ACC112 (cell line): ENCODE results near the gene CASQ2.

ENCODE experiments used
- H2AFZ ChIP-seq: fragments of 200-600 bp; sonication (generic); one replicate; pipeline ENCODE4 v1.6.0; 2017; ENCODE audit warnings: antibody characterized with exemption, low read length; ENCODE audit not compliant: unreplicated experiment
- H3K27ac ChIP-seq: fragments of 200-600 bp; sonication (generic); 2 replicates; pipeline ENCODE4 v1.5.1; 2014; ENCODE audit warnings: low read depth, mild to moderate bottlenecking, antibody characterized with exemption, low read length, moderate library complexity
- H3K27me3 ChIP-seq: fragments of 200-600 bp; sonication (generic); 2 replicates; pipeline ENCODE4 v1.6.1; 2014; ENCODE audit warnings: mild to moderate bottlenecking, antibody characterized with exemption, low read length, moderate library complexity, mixed read lengths; ENCODE audit not compliant: insufficient read depth
- H3K36me3 ChIP-seq: fragments of 200-600 bp; sonication (generic); 2 replicates; pipeline ENCODE4 v1.6.1; 2016; ENCODE audit warnings: mild to moderate bottlenecking, antibody characterized with exemption, low read length, moderate library complexity, mixed read lengths; ENCODE audit not compliant: insufficient read depth
- H3K4me1 ChIP-seq: fragments of 200-600 bp; sonication (generic); one replicate; pipeline ENCODE4 v1.6.1; 2016; ENCODE audit warnings: low read length, mixed read lengths; ENCODE audit not compliant: insufficient read depth, unreplicated experiment, control insufficient read depth
- H3K4me3 ChIP-seq: fragments of 200-600 bp; sonication (generic); 2 replicates; pipeline ENCODE4 v1.5.1; 2014; ENCODE audit warnings: mild to moderate bottlenecking, low read depth, low read length
- H3K79me2 ChIP-seq: fragments of 200-600 bp; sonication (generic); one replicate; pipeline ENCODE4 v1.6.0; 2016; ENCODE audit warnings: low read length; ENCODE audit not compliant: control insufficient read depth, unreplicated experiment, insufficient read depth

Gene CASQ2

GRCh38 chr1:115797486-115797885, 29.0 kb upstream of the CASQ2 start:
- H2AFZ ChIP-seq: no peak overlapping the region
- H3K79me2 ChIP-seq: no peaks in the 10 kb centered on the region
- H3K4me3 ChIP-seq: no peak overlapping the region
- no peaks in the 10 kb centered on the region for H3K36me3 ChIP-seq
- H3K27me3 ChIP-seq: peaks cover 34% of the 10 kb centered on the region
- no peaks in the 10 kb centered on the region for H3K4me1 ChIP-seq
- no peak overlapping the region for H3K27ac ChIP-seq

GRCh38 chr1:115796897-115797296, 28.4 kb upstream of the CASQ2 start:
- no peak overlapping the region for H3K4me3 ChIP-seq
- no peaks in the 10 kb centered on the region for H3K4me1 ChIP-seq
- no peak overlapping the region for H2AFZ ChIP-seq
- H3K27ac ChIP-seq: no peak overlapping the region
- H3K79me2 ChIP-seq: no peaks in the 10 kb centered on the region
- peaks cover 37% of the 10 kb centered on the region for H3K27me3 ChIP-seq
- no peaks in the 10 kb centered on the region for H3K36me3 ChIP-seq

- H3K79me2 ChIP-seq: no peaks in the 10 kb centered on the region
- H3K4me3 ChIP-seq: no peak overlapping the region
- H2AFZ ChIP-seq: no peak overlapping the region
- no peaks in the 10 kb centered on the region for H3K36me3 ChIP-seq
- no peaks in the 10 kb centered on the region for H3K4me1 ChIP-seq
- no peak overlapping the region for H3K27ac ChIP-seq
- H3K27me3 ChIP-seq: peaks cover 41% of the 10 kb centered on the region
Observed at GRCh38 chr1:115796036-115796435, 27.5 kb upstream of the CASQ2 start.

- Histone ChIP-seq H3K36me3 (no peaks in the 10 kb centered on the region), H3K4me3 (no peak overlapping the region), H3K27me3 (peaks cover 43% of the 10 kb centered on the region), H2AFZ (no peak overlapping the region), H3K4me1 (no peaks in the 10 kb centered on the region), H3K27ac (no peak overlapping the region), H3K79me2 (no peaks in the 10 kb centered on the region)
Observed at GRCh38 chr1:115794976-115795639, 26.6 kb upstream of the CASQ2 start.

- peaks cover 45% of the 10 kb centered on the region for H3K27me3 ChIP-seq
- H3K4me1 ChIP-seq: no peaks in the 10 kb centered on the region
- no peak overlapping the region for H3K4me3 ChIP-seq
- no peak overlapping the region for H3K27ac ChIP-seq
- no peaks in the 10 kb centered on the region for H3K79me2 ChIP-seq
- H2AFZ ChIP-seq: no peak overlapping the region
- no peaks in the 10 kb centered on the region for H3K36me3 ChIP-seq
Observed at GRCh38 chr1:115793162-115793561, 24.6 kb upstream of the CASQ2 start.

GRCh38 chr1:115791816-115792215, 23.3 kb upstream of the CASQ2 start:
- Histone ChIP-seq H2AFZ (no peak overlapping the region), H3K4me3 (no peak overlapping the region), H3K27me3 (peaks cover 45% of the 10 kb centered on the region), H3K79me2 (no peaks in the 10 kb centered on the region), H3K4me1 (no peaks in the 10 kb centered on the region), H3K36me3 (no peaks in the 10 kb centered on the region), H3K27ac (no peak overlapping the region)

- Histone ChIP-seq H2AFZ (no peak overlapping the region), H3K27ac (no peak overlapping the region), H3K27me3 (peaks cover 43% of the 10 kb centered on the region), H3K4me3 (no peak overlapping the region), H3K36me3 (no peaks in the 10 kb centered on the region), H3K4me1 (no peaks in the 10 kb centered on the region), H3K79me2 (no peaks in the 10 kb centered on the region)
Observed at GRCh38 chr1:115790846-115791245, 22.3 kb upstream of the CASQ2 start.

- no peaks in the 10 kb centered on the region for H3K79me2 ChIP-seq
- H2AFZ ChIP-seq: no peak overlapping the region
- no peak overlapping the region for H3K27ac ChIP-seq
- no peaks in the 10 kb centered on the region for H3K4me1 ChIP-seq
- peaks cover 38% of the 10 kb centered on the region for H3K27me3 ChIP-seq
- no peaks in the 10 kb centered on the region for H3K36me3 ChIP-seq
- H3K4me3 ChIP-seq: no peak overlapping the region
Observed at GRCh38 chr1:115790356-115790755, 21.8 kb upstream of the CASQ2 start.

- Histone ChIP-seq H3K27me3 (no peaks in the 10 kb centered on the region), H3K27ac (no peak overlapping the region), H3K36me3 (no peaks in the 10 kb centered on the region), H3K4me1 (peaks cover 30% of the 10 kb centered on the region), H2AFZ (no peak overlapping the region), H3K79me2 (no peaks in the 10 kb centered on the region), H3K4me3 (no peak overlapping the region)
Observed at GRCh38 chr1:115783311-115783710, 14.8 kb upstream of the CASQ2 start.

- Histone ChIP-seq H3K79me2 (no peaks in the 10 kb centered on the region), H3K4me3 (peak overlapping the region; percentile 21; the same call in 1 of the 2 replicates), H3K27me3 (no peaks in the 10 kb centered on the region), H3K36me3 (no peaks in the 10 kb centered on the region), H2AFZ (peak overlapping the region; percentile 10), H3K4me1 (peaks cover 30% of the 10 kb centered on the region), H3K27ac (peak overlapping the region; percentile 64)
Observed at GRCh38 chr1:115782571-115783281, 14.2 kb upstream of the CASQ2 start.

- no peaks in the 10 kb centered on the region for H3K36me3 ChIP-seq
- peaks cover 30% of the 10 kb centered on the region for H3K4me1 ChIP-seq
- no peaks in the 10 kb centered on the region for H3K27me3 ChIP-seq
- peak overlapping the region; percentile 64 for H3K27ac ChIP-seq
- no peaks in the 10 kb centered on the region for H3K79me2 ChIP-seq
- H3K4me3 ChIP-seq: no peak overlapping the region
- H2AFZ ChIP-seq: peak overlapping the region; percentile 10
Observed at GRCh38 chr1:115781851-115782250, 13.3 kb upstream of the CASQ2 start.
